Stimulated activated CD8-positive, alpha-beta memory T cell treated with anti-CD3 and anti-CD28 coated beads, Interleukin-7, amount 100 ng/mL, for 1 hour (primary cell): ENCODE measurements around the gene TMIGD2.
"Not testable (repeated sequence)": the region's sequence is repeated elsewhere in the genome, so short reads cannot be mapped to it uniquely, and the experiment has no call there.

ENCODE experiments used
- DNase-seq, 2 donors: peaks; one replicate each; pipeline ENCODE4 v3.0.0-alpha.2; 2020; ENCODE audit warnings: low read depth in 2 of 2

Gene TMIGD2

GRCh38 chr19:4302243-4302640 lies at the start of gene TMIGD2:
TMIGD2 (minus strand) TSS chr19:4302389; CDS start chr19:4302385, 4 bp downstream.
- no peak for DNase-seq

GRCh38 chr19:4350726-4351125 lies 48.5 kb upstream of the TMIGD2 start:
- no peak for DNase-seq

DNA sequence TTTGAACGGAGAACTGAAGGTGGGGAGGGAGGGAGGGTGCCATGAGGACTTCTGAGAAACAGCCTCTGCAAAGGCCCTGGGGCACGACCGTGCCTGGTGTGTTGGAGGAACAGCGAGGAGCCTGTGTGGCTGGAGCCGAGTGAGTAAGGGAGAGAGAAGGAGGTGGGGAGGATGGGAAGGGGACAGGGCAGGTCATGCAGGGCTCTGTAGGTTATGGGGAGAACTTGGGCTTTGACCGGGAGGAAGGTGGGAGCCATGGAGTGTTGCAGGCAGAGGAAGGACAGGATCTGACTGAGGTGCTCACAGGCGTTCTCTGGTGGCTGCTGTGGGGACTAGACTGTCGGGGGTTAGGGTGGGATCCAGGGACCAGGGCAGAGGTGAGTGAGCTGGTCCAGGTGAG lies 47.9 kb upstream of the TMIGD2 start:
- DNase-seq, result no peak

DNA sequence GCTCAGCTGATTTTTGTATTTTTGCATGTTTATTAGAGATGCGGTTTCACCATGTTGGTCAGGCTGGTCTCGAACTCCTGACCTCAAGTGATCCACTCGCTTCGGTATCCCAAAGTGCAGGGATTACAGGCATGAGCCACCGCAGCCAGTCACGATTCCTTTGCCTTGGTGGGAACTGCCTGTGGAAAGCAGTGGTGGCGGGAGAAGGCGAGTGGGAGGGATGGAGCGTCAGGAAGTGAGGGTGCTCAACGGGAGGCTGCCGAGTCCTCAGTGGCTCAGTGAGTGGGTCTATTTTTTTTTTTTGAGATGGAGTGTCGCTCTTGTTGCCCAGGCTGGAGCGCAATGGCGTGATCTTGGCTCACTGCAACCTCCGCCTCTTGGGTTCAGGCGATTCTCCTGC lies 47.0 kb upstream of the TMIGD2 start:
- DNase-seq, result not testable (repeated sequence)

DNA sequence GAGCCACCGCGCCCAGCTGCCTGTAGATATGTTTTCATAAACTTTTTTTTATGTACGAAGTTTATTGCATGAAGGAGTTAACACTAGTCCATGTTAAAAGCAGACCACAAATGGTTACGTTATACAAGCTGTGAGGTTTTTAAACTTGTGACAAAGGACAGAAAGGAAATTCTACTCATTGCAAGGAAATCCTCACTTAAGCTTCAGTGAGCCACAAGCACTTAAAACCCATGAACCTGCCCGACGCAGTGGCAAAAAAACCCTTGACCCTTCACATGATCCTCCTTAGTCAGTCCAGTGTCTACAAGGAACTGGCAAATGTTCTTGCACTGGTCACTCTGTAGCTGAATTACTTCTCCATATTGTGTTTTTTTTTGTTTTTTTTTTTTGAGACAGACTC lies 45.3 kb upstream of the TMIGD2 start:
- DNase-seq, result no peak

DNA sequence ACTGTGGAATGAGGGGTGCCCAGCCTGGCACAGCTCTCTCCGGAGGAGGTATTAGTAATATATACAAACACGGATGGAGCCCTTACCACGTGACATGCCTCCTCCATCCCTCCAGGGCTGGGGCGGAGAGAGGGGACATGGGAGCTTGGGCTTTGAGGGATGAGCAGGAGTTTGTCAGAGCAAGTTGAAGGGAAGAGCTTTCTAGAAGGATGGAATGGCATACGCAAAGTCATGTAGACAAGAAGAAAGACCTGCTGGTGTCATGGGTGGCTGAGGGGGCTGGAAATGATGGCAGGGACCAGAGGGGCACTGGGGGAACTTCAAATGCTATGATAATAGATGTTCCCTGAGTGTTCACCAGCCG lies 43.8 kb upstream of the TMIGD2 start:
- no peak for DNase-seq

- DNase-seq, result no peak
These were observed 43.3 kb upstream of the TMIGD2 start for GRCh38 chr19:4345342-4346019.

- DNase-seq, result peak; percentile 75 to 86
These were observed 41.5 kb upstream of the TMIGD2 start, which contains the start of gene MPND for GRCh38 chr19:4343370-4344307. MPND (plus strand) TSS chr19:4343562; CDS start chr19:4343594, 32 bp downstream.

GRCh38 chr19:4342615-4343369 lies 40.6 kb upstream of the TMIGD2 start:
- peak; percentile 72 to 74 for DNase-seq

GRCh38 chr19:4342314-4342614 lies 40.1 kb upstream of the TMIGD2 start:
- no peak for DNase-seq

DNA sequence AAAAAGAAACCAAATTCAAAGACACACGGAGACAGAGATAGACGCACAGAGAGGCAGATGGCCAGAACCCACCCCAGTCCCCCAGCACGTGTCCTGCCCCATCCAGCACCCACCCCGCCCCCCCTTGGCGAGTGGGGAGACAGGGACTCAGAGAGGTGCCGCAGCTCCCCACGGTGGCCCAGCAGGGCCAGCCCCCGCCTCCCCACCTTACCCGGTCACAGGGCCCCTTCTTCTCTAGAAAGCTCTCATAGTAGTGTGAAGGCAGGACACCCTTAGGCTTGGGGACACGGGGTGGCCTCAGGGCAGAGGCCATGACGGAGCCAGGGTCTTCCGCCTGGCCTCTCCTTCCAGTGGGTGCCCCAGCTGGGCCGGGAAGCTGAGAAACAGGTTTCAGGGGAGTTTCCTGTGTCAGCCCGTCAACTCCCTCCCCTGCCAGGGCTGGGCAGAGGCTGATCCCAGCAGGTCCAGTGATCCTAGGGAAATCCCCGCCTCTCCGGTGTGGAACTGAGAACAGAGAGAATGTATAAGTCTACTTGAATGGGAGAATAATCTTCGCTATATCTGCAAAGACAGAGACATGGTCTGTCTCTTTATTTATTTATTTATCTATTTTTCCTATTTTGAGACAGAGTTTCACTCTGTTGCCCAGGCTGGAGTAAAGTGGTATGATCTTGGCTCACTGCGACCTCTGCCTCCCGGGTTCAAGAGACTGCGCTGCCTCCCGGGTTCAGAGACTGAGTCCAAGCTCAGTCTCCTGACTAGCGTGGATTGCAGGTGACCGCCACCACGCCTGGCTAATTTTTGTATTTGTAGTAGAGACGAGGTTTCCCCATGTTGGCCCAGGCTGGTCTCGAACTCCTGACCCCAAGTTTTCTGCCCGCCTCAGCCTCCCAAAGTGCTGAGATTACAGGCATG lies 36.5 kb upstream of the TMIGD2 start, which contains the start of gene STAP2:
Gene STAP2 (minus strand): TSS at position 387 of the 915 bp plus-strand sequence. CDS start 74 bp downstream, at position 313.
- DNase-seq, result no peak

GRCh38 chr19:4337906-4338440 lies 35.8 kb upstream of the TMIGD2 start:
- no peak for DNase-seq

- DNase-seq, result no peak
These were observed 32.9 kb upstream of the TMIGD2 start for GRCh38 chr19:4334929-4335570.

DNA sequence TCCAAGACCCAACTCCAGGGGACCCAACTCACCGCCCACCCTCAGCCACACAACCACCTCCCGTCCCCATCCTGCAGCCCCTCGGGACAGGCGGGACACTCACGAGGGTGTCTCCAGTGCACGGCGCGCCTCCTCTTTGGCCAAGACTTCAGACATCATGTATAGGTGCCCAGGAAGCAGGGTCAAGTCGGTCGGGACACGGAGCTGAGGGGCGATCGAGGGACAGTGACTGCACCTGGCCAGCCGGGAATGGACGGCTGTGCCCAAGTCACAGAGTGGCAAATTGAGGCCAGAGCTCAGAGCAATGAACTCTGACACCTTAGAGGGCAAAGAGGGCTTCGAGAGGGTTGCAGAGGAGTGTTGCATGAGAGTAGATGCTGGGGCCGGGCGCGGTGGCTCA lies 27.7 kb upstream of the TMIGD2 start:
- no peak for DNase-seq

GRCh38 chr19:4328991-4329681 lies 26.9 kb upstream of the TMIGD2 start:
- DNase-seq, result not testable (repeated sequence)

DNA sequence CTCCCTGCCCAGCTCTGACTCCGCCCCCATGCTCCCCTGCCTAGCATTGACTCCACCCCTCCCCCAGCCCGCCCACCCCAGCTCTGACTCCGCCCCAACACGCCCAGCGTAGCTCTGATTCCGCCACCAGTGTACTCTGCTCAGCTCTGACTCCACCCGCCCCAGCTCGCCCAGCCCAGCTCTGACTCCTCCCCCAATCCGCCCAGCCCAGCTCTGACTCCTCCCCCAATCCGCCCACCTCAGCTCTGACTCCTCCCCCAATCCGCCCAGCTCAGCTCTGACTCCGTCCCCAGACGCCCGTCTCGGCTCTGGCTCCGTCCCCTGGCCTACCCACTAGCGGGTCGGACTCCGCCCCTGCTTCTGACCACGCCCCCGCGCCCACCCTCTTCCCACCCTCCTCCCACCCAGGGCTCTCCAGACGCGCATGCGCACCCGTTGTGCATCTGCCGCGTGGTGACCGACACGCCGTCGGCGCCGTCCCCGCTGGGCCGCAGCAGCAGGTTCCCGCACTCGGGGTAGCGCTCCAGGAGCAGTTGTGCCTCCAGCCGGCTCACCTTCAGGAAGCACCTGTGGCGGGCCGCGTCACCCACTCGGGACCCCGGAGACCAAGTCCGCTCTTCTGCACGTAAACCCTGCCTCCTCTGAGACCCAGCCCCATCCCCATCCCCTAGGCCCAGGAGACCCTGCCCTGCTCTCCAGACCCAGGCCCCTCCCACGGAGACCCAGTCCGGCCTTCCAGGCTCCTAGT lies 26.2 kb upstream of the TMIGD2 start:
- DNase-seq, result peak; percentile 88 to 98

DNA sequence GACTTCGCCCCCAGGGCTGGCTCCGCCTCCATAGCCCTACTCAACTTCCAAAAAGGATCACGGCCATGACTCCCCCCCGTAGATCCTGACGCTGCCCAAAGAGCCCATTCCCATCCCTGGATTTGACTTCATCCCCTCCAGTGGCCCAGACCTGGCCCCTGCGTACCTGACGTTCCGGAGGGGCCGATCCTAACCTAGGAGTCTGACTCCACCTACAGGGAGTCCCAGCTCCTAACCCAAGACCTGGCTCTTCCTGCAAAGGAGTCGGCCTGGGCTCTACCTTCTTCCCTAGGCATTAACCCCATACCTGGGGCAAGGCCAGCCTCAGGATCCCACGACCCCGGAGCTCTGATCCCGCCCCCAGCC lies 25.7 kb upstream of the TMIGD2 start:
- no peak for DNase-seq

DNA sequence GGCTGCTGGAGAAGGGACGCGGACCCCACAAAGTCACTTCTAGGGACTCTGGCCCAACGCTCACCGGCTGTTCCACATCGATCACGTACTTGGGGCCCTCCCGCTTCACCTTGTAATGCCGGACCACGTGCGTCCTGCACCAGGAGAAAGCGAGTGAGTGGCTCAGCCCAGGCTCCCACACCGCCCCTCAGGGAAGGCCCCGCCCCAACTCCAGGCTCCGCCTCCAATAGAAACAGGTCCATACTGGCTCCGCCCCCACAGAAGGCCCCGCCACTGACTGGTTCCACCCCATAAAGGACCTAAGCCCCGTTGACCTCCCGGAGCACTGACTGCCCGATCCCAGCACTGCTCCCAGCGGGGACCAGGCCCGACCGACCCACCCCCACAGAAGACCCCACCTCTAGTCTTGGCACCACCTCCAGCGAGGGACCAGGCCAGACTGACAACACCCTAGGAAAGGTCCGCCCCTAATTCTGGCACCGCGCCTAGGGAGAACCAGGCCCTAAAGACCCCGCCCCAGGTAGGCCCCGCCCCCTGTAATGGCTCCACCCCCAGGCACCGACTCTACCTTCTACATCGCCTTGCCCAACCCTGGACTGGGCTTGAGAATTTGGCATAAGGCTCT lies 25.2 kb upstream of the TMIGD2 start:
- peak in 1 of 2 donors; percentile 54 for DNase-seq

DNA sequence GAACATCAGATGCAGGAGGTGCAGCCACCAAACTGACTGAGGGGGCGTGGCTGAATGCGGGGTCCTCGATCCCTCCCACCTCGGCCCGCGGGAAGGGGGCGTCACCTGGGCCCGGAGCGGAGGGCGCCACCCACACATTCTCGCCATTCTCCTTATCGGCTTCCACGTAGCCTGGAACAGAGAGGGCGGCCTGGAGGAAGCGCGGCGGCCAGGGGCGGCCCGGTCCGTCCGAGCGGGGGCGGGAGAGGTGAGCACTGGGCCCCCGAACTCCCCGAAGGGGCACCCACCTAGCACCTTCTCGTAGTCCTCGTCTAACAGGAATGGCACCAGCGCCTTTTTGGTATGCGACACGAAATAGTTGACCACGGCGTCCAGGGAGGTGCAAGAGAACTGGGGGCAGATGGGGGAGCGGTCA lies 24.7 kb upstream of the TMIGD2 start:
- no peak for DNase-seq
